ENCODE results near the gene GPC3. TPM values are rescaled to one million over a fixed set of nuclear protein-coding genes. Genes with fewer than 3 reads are reported as not detected.

Gene GPC3
- total RNA-seq, 1 experiment from 2014 or later, result not detected

DNA sequence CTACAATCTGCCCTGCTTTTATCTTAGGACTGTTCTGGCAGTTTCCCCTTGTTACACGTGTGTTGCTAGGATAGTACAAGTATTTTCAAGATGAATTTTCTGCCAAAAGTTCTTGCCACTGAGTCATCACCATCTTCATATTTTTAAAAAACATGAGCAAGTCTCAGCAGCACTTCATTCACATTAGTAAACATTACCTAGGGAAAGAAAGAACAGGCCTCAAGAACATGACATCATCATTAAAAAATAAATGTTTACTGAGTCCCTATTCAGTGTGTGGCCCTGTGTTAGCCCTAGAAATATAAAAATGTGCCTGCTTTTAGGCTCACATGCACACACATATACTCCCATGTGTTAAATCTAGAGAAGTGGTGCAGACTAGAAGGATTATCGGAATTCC, 18.7 kb upstream of the GPC3 start:
- Histone ChIP-seq H3K9me2 (replicated peaks; ENCODE audit: insufficient read depth, low read length) (no peaks in the 10 kb centered on the region), H3K4me3 (ENCODE audit: low read length) (no peak overlapping the region), H3K4me1 (ENCODE audit: low read length) (no peaks in the 10 kb centered on the region), H2AFZ (ENCODE audit: low read length) (no peak overlapping the region), H3K4me2 (ENCODE audit: low read depth, low read length, poor library complexity, severe bottlenecking) (no peak overlapping the region), H3K79me2 (ENCODE audit: low read length) (no peaks in the 10 kb centered on the region), H3K27me3 (ENCODE audit: low read length) (no peaks in the 10 kb centered on the region), H3K9me3 (ENCODE audit: low read length) (no peaks in the 10 kb centered on the region), H3K9ac (ENCODE audit: low read length) (no peak overlapping the region), H4K20me1 (ENCODE audit: insufficient read depth, low read depth, low read length) (no peaks in the 10 kb centered on the region), H3K36me3 (ENCODE audit: insufficient read depth, low read length) (no peaks in the 10 kb centered on the region), H3K27ac (ENCODE audit: low read length) (no peak overlapping the region)
- DNase-seq, result no peak

DNA sequence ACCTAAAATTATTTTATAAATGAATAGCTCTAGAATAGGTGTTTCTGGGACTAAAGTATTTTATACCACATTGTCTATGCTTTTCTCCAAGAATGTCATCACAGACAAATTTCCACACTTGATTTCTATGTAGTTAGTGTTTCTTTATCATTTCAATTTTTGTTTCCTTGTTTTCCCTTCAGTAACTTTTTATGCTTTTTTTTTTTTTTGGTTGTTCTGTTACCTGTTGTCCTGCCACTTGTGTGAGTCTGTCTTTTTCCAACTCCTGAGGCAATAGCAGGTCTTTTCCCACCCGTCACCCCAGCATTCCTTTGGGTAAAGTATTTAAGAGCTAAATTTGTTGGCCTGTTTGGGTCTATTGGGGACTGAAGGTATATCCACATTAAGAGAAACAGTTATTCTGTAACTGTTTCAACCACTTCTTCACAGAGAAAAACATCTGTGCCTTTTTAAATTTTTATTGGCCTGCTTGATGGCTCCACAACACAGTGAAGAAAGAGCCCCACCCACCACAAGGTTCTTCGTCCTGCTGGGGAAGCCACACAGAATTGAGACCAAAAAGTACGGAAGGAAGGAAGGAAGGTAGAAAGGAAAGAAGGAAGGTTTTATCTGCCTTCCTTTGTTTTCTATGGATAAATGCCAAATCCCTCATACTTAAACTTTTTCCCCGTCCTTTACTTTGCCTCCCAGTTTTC, 17.7 kb upstream of the GPC3 start:
- no peaks in the 10 kb centered on the region for H4K20me1 ChIP-seq (ENCODE audit: insufficient read depth, low read depth, low read length)
- no peak overlapping the region for H2AFZ ChIP-seq (ENCODE audit: low read length)
- no peaks in the 10 kb centered on the region for H3K4me1 ChIP-seq (ENCODE audit: low read length)
- no peaks in the 10 kb centered on the region for H3K9me2 ChIP-seq (replicated peaks; ENCODE audit: insufficient read depth, low read length)
- no peaks in the 10 kb centered on the region for H3K9me3 ChIP-seq (ENCODE audit: low read length)
- H3K4me2 ChIP-seq (ENCODE audit: low read depth, low read length, poor library complexity, severe bottlenecking), result no peak overlapping the region
- no peak overlapping the region for H3K27ac ChIP-seq (ENCODE audit: low read length)
- H3K36me3 ChIP-seq (ENCODE audit: insufficient read depth, low read length), result no peaks in the 10 kb centered on the region
- no peak overlapping the region for H3K9ac ChIP-seq (ENCODE audit: low read length)
- H3K27me3 ChIP-seq (ENCODE audit: low read length), result no peaks in the 10 kb centered on the region
- no peak overlapping the region for H3K4me3 ChIP-seq (ENCODE audit: low read length)
- no peaks in the 10 kb centered on the region for H3K79me2 ChIP-seq (ENCODE audit: low read length)
- DNase-seq, result no peak

DNA sequence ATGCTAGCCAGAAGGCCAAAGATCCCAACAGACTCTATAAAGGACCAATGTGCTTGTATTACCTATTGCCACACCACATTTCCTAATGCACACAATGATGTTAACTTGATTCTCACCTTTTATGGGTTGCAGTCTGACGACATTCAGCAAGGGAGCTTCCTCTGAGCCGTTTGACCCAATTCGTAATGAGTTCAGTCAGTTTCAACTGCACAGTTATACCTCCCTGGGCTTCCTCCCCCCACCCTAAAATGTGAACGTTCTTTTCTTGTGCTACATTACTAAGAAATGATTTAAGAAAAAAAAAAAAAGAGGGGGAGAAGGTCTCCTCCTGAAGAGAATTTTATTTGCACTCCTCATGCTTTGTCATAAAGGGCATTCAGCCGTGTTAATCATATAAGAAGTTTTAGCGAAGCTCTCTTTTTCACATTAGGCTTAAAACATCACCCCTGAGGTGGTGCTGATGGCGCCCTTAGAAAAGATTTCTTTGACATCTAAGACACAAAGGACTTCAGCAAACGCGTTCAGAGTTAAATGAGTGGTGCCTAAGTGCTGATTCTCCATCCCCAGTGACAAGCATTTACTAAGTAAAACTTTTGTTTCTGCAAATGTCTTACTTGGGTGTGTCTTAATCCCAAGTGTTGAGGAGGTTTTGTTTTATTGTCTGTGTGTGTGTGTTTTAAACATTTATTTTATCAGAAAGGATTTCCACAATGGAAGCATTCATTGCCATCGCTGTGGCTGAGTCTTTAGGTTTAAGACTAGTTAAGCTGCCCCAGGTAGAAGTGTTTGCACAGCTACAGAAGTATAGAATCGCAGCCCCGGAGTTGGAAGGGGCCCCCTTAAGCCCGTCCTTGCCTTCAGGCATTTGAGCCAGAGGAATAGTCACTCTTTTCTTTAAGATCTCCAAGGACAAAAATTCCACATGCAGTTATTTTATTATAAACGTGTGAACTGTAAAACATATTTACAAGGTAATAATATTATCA, 15.2 kb upstream of the GPC3 start:
- no peak overlapping the region for H3K9ac ChIP-seq (ENCODE audit: low read length)
- DNase-seq, result no peak
- no peaks in the 10 kb centered on the region for H4K20me1 ChIP-seq (ENCODE audit: insufficient read depth, low read depth, low read length)
- H3K4me1 ChIP-seq (ENCODE audit: low read length), result no peaks in the 10 kb centered on the region
- no peaks in the 10 kb centered on the region for H3K9me3 ChIP-seq (ENCODE audit: low read length)
- H3K36me3 ChIP-seq (ENCODE audit: insufficient read depth, low read length), result no peaks in the 10 kb centered on the region
- no peak overlapping the region for H3K4me2 ChIP-seq (ENCODE audit: low read depth, low read length, poor library complexity, severe bottlenecking)
- H2AFZ ChIP-seq (ENCODE audit: low read length), result no peak overlapping the region
- no peaks in the 10 kb centered on the region for H3K79me2 ChIP-seq (ENCODE audit: low read length)
- no peak overlapping the region for H3K27ac ChIP-seq (ENCODE audit: low read length)
- no peak overlapping the region for H3K4me3 ChIP-seq (ENCODE audit: low read length)
- no peaks in the 10 kb centered on the region for H3K9me2 ChIP-seq (replicated peaks; ENCODE audit: insufficient read depth, low read length)
- H3K27me3 ChIP-seq (ENCODE audit: low read length), result no peaks in the 10 kb centered on the region

DNA sequence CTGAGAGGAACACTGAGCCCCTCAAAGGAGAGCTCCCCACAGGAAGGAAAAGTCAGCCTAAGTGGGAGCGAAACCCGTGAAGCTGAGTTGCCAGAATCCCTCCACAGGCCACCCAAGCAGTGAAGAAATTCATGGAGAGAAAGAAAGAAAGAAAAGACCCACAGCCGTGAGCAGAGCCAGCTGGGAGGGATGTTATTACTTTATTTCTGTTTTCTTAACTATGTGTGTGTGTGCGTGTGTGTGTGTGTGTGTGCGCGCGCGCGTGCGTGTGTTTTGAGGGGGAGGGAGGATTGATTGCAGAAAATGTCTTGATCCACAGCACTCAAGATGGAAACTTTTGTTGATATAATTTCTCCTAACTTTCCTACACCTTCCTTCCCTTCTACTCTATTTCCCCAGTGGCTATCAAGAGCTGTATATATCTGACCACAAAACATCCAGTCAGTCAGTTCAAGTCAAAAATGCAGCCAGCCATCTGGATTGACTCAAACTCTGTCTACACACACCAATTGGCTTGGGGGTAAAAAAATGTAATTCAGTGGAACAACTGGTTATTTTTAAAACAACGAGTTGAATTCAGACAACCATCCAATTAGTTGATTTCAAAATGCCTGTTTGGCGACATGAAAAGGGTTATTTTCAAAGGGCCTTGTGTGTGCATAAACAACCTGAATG, 13.8 kb upstream of the GPC3 start:
- Histone ChIP-seq H3K4me3 (ENCODE audit: low read length) (no peak overlapping the region), H3K9me3 (ENCODE audit: low read length) (no peaks in the 10 kb centered on the region), H3K4me1 (ENCODE audit: low read length) (no peaks in the 10 kb centered on the region), H3K4me2 (ENCODE audit: low read depth, low read length, poor library complexity, severe bottlenecking) (no peak overlapping the region), H3K27me3 (ENCODE audit: low read length) (no peaks in the 10 kb centered on the region), H3K36me3 (ENCODE audit: insufficient read depth, low read length) (no peaks in the 10 kb centered on the region), H3K27ac (ENCODE audit: low read length) (no peak overlapping the region), H4K20me1 (ENCODE audit: insufficient read depth, low read depth, low read length) (no peaks in the 10 kb centered on the region), H2AFZ (ENCODE audit: low read length) (no peak overlapping the region), H3K9ac (ENCODE audit: low read length) (no peak overlapping the region), H3K9me2 (replicated peaks; ENCODE audit: insufficient read depth, low read length) (no peaks in the 10 kb centered on the region), H3K79me2 (ENCODE audit: low read length) (no peaks in the 10 kb centered on the region)
- DNase-seq, result no peak

DNA sequence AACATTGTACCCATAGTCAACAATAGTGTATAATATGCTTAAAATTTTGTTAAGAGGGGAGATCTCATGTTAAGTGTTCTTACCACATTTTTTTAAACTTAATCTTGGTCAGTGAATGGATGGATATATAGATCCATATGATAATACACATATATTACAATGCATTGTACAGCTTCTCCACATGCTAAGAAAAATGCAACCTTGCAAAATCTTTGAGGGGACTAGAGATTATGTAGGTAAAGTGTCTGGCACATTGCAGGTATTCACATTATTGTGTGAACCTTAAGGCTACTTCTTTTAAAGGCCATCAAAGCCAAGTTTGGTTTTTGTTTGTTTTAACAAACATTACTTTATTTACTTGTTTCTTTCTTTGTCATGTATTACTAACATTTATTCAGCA, 10.4 kb upstream of the GPC3 start:
- Histone ChIP-seq H3K9ac (ENCODE audit: low read length) (no peak overlapping the region), H3K36me3 (ENCODE audit: insufficient read depth, low read length) (no peaks in the 10 kb centered on the region), H3K4me1 (ENCODE audit: low read length) (no peaks in the 10 kb centered on the region), H3K9me2 (replicated peaks; ENCODE audit: insufficient read depth, low read length) (no peaks in the 10 kb centered on the region), H4K20me1 (ENCODE audit: insufficient read depth, low read depth, low read length) (no peaks in the 10 kb centered on the region), H3K27me3 (ENCODE audit: low read length) (no peaks in the 10 kb centered on the region), H3K4me3 (ENCODE audit: low read length) (no peak overlapping the region), H3K9me3 (ENCODE audit: low read length) (no peaks in the 10 kb centered on the region), H3K79me2 (ENCODE audit: low read length) (no peaks in the 10 kb centered on the region), H3K4me2 (ENCODE audit: low read depth, low read length, poor library complexity, severe bottlenecking) (no peak overlapping the region), H3K27ac (ENCODE audit: low read length) (no peak overlapping the region), H2AFZ (ENCODE audit: low read length) (no peak overlapping the region)
- no peak for DNase-seq

DNA sequence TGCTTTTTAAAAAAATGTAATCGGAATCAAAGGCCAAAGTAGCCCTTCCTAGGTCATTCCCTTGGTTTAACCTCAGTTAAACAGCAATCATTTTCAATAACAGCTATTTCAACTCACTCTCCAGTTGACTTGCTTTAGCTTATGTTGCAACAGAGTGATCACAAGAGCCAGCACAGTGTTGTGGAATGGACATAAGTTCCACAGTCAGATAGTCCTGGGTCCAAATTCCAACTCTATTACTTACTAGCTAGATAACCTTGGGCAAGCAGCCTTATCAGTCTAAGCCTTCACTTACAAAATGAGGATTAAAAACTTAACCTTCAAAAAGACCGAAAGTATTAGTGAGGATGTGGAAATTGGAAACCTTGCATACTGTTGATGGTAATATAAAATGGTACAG, 9.2 kb upstream of the GPC3 start:
- Histone ChIP-seq H3K9me3 (ENCODE audit: low read length) (no peaks in the 10 kb centered on the region), H3K9me2 (replicated peaks; ENCODE audit: insufficient read depth, low read length) (no peaks in the 10 kb centered on the region), H3K36me3 (ENCODE audit: insufficient read depth, low read length) (no peaks in the 10 kb centered on the region), H3K27ac (ENCODE audit: low read length) (no peak overlapping the region), H3K4me2 (ENCODE audit: low read depth, low read length, poor library complexity, severe bottlenecking) (no peak overlapping the region), H3K4me3 (ENCODE audit: low read length) (no peak overlapping the region), H3K4me1 (ENCODE audit: low read length) (no peaks in the 10 kb centered on the region), H2AFZ (ENCODE audit: low read length) (no peak overlapping the region), H4K20me1 (ENCODE audit: insufficient read depth, low read depth, low read length) (no peaks in the 10 kb centered on the region), H3K9ac (ENCODE audit: low read length) (no peak overlapping the region), H3K79me2 (ENCODE audit: low read length) (no peaks in the 10 kb centered on the region), H3K27me3 (ENCODE audit: low read length) (no peaks in the 10 kb centered on the region)
- DNase-seq, result no peak

DNA sequence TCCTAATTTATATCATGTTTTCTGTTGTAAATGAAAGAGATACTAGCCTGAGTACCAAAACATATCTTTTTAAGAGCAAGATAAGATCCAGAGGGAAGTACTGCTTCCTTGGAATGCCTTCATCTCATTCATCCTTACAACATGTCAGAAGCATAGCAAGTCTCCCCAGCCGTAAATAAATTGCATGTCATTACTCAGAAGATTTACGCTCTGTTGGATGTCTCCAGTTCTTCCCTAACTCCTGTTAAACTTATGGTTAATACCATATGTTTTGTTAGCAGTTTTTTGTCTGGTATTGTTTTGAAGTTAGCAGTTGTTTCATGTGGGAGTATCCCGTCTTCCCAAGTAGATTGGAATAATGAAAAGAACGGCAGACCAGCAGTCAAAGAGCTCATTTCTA, 7.5 kb upstream of the GPC3 start:
- Histone ChIP-seq H3K4me2 (ENCODE audit: low read depth, low read length, poor library complexity, severe bottlenecking) (no peak overlapping the region), H3K79me2 (ENCODE audit: low read length) (no peaks in the 10 kb centered on the region), H3K9me2 (replicated peaks; ENCODE audit: insufficient read depth, low read length) (no peaks in the 10 kb centered on the region), H2AFZ (ENCODE audit: low read length) (no peak overlapping the region), H3K4me1 (ENCODE audit: low read length) (no peaks in the 10 kb centered on the region), H4K20me1 (ENCODE audit: insufficient read depth, low read depth, low read length) (no peaks in the 10 kb centered on the region), H3K27ac (ENCODE audit: low read length) (no peak overlapping the region), H3K36me3 (ENCODE audit: insufficient read depth, low read length) (no peaks in the 10 kb centered on the region), H3K27me3 (ENCODE audit: low read length) (no peaks in the 10 kb centered on the region), H3K9ac (ENCODE audit: low read length) (no peak overlapping the region), H3K9me3 (ENCODE audit: low read length) (no peaks in the 10 kb centered on the region), H3K4me3 (ENCODE audit: low read length) (no peak overlapping the region)
- no peak for DNase-seq

DNA sequence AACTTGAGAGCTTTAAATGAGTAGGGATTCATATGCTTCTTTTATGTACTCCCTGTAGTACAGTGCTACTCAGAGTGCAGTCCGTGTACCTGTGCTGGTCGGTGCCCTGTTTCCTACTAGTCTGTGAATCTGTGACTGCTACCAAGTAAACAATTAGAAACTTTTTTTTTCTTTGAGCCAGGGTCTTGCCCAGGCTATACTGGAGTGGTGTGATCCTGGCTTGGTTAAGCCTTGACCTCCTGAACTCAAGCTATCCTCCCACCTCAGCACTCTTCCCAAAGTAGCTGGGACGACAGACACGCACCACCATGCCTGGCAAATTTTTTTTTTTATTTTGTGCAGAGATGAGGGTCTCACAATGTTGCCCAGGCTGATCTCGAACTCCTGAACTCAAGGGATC, 6.4 kb upstream of the GPC3 start:
- DNase-seq, result no peak
- H3K79me2 ChIP-seq (ENCODE audit: low read length), result no peaks in the 10 kb centered on the region
- no peak overlapping the region for H3K9ac ChIP-seq (ENCODE audit: low read length)
- H3K36me3 ChIP-seq (ENCODE audit: insufficient read depth, low read length), result no peaks in the 10 kb centered on the region
- H3K9me2 ChIP-seq (replicated peaks; ENCODE audit: insufficient read depth, low read length), result no peaks in the 10 kb centered on the region
- H3K27me3 ChIP-seq (ENCODE audit: low read length), result no peaks in the 10 kb centered on the region
- H3K4me3 ChIP-seq (ENCODE audit: low read length), result no peak overlapping the region
- H3K4me2 ChIP-seq (ENCODE audit: low read depth, low read length, poor library complexity, severe bottlenecking), result no peak overlapping the region
- no peaks in the 10 kb centered on the region for H3K4me1 ChIP-seq (ENCODE audit: low read length)
- H3K27ac ChIP-seq (ENCODE audit: low read length), result no peak overlapping the region
- H2AFZ ChIP-seq (ENCODE audit: low read length), result no peak overlapping the region
- H3K9me3 ChIP-seq (ENCODE audit: low read length), result no peaks in the 10 kb centered on the region
- no peaks in the 10 kb centered on the region for H4K20me1 ChIP-seq (ENCODE audit: insufficient read depth, low read depth, low read length)
